GM11168 (cell line): ENCODE data around the gene CENATAC.
"Not testable (repeated sequence)": the region's sequence is repeated elsewhere in the genome, so short reads cannot be mapped to it uniquely, and the experiment has no call there.

Source experiments
- in situ Hi-C: fragments of 300-500 bp; cut with MboI; formaldehyde crosslinking; loops from one replicate; pipeline ENCODE4 v1.12.0; 2022; ENCODE audit warnings: low sequenced_read_pairs; ENCODE audit not compliant: unreplicated experiment

The CENATAC gene

DNA sequence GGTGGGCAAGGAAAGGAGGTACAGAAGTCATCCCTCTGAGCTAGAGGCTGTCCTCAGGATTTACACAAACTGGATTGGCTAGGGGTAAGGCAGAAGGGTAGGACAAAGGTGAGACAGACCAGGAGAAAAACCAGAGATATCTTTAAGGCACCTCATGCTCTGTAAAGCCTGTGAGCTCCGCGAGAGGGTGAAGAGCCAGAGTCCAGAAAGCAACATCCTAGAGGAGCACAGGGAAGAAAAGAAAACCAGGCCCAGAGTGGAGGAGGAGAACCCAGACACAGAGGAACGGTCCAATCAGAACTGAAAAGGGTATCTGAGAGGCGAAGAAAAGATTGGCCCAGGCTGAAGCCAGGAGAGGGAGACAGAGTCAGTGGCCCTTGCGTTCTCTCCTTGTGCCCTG, 27.6 kb downstream of the CENATAC start:
- in situ Hi-C loops: no loop called here

GRCh38 chr11:119025978-119026766, 28.2 kb downstream of the CENATAC start:
- in situ Hi-C loops: no loop called here

GRCh38 chr11:119026970-119027369, 29.0 kb downstream of the CENATAC start:
- in situ Hi-C loops: no loop called here

- in situ Hi-C loops: no loop called here
Observed at GRCh38 chr11:119027561-119028345, 29.8 kb downstream of the CENATAC start.

- in situ Hi-C loops: no loop called here
Observed at GRCh38 chr11:119028346-119029068, 30.6 kb downstream of the CENATAC start.

DNA sequence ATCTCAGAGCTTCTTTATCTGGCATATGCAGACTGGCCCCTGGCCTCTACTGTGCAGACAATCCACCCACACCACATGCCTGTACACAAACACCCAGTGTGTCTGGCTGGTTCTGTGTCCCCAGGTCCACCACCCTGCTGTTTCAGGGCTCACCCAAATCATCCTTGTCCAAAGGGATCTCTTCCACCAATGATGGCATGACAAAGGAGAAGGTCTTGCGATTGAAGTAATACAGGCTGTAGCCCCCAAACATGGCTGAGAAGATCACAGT, 31.1 kb downstream of the CENATAC start:
- in situ Hi-C loops: no loop called here

DNA sequence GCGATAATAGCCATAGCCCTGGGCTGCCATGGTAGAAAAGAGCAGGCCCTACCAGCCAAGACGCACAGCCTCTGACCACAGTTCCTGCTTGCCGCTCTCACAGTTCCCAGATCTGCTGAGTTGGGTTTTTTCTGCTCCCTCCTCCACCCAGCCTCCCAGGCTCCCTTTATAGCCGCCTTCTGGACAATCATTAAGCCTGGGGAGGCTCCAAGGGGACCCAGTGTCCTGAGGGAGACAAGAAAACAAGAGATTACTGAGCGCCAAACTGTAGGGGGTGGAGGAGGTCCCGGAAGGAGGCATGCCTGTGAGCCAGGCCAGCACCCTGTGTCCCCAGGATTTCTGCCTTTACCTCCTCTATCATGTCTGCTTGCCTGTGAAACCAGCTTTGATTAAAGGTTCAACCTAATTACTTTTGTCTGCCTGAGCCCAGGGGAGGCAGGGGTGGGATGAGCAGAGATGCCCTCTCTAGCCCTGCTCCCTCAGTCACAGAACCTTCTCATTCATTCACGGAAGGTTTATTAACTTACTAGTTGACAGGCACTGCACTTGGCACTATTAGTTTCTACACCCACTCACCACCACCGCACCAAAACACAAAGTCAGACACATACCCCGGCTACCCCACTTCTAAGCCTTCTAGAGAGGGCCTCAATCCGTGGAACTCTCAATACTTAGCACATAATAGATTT, 31.5 kb downstream of the CENATAC start:
- in situ Hi-C loops: no loop called here

DNA sequence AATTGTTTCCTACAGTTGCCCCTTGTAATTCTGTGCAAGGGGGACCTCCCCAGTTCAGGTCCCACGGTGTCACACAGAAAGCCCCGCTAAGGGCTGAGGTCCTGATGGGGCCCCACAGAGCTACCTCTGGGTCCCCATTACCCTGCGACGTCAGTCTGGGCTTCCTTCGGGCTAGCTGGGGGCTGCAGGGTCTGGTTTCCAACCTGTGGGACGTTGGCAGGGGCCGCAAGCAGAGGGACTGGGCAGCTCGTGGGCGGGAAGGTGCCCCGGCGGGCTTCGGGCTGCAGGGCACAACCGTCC, 32.0 kb downstream of the CENATAC start:
- in situ Hi-C loops: no loop called here

GRCh38 chr11:119030329-119031047, 32.5 kb downstream of the CENATAC start, which contains the start of gene SLC37A4:
SLC37A4 (minus strand) TSS chr11:119030877.
- in situ Hi-C loops: no loop called here

- in situ Hi-C loops: no loop called here
Observed at GRCh38 chr11:119031912-119032280, 34.0 kb downstream of the CENATAC start.

DNA sequence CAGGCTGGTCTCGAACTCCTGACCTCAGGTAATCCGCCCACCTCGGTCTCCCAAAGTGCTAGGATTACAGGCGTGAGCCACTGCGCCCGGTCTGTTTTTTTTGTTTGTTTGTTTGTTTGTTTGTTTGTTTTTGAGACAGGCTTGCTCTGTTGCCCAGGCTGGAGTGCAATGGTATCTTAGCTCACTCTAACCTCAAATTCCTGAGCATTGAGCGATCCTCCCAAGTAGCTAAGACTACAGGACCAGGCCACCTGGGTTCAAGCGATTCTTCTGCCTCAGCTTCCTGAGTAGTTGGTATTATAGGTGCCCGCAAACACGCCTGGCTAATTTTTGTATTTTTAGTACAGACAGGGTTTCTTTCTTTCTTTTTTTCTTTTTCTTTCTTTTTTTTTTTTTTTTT, 35.5 kb downstream of the CENATAC start:
- in situ Hi-C loops: not testable (repeated sequence)

DNA sequence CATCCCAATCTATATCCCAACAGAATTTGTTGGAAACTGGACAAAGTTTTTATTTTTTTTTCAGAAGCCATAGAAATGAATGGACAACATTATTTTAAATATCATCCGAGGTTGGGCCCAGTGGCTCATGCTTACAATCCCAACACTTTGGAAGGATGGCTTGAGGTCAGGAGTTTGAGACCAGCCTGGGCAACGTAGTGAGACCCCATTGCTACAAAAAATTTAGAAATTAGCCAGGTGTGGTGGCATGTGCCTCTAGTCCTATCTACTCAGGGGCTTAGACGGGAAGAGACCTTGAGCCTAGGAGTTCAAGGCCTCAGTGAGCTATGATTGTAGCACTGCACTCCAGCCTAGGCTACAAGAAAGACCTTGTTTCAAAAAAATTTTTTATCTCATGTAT, 36.9 kb downstream of the CENATAC start:
- in situ Hi-C loops: no loop called here

GRCh38 chr11:119038884-119039283, 40.9 kb downstream of the CENATAC start:
- in situ Hi-C loops: no loop called here

GRCh38 chr11:119039471-119039870, 41.5 kb downstream of the CENATAC start:
- in situ Hi-C loops: not testable (repeated sequence)

GRCh38 chr11:119041821-119042514, 44.0 kb downstream of the CENATAC start:
- in situ Hi-C loops: no loop called here

GRCh38 chr11:119042927-119043326, 45.0 kb downstream of the CENATAC start:
- in situ Hi-C loops: no loop called here

GRCh38 chr11:119044708-119045107, 46.8 kb downstream of the CENATAC start:
- in situ Hi-C loops: no loop called here

GRCh38 chr11:119046489-119046888, 48.6 kb downstream of the CENATAC start:
- in situ Hi-C loops: no loop called here

- in situ Hi-C loops: no loop called here
Observed at GRCh38 chr11:119047205-119047604, 49.3 kb downstream of the CENATAC start.

GRCh38 chr11:119048644-119049043, 50.7 kb downstream of the CENATAC start:
- in situ Hi-C loops: no loop called here
